ENCODE measurements around the gene RGS4.

GRCh38 chr1:163047951-163048659, 21.1 kb upstream of the RGS4 start:
- no peak for TF ChIP-seq CTCF (IDR thresholded peaks at IDR 0.05)
- TF ChIP-seq EZH2phosphoT487 (IDR thresholded peaks at IDR 0.05): no peak

All from neural progenitor cell (in vitro differentiated cells).